H1 (cell line): Measurements from ENCODE around the gene RNF141. TPM values are rescaled to one million over a fixed set of nuclear protein-coding genes. Genes with fewer than 3 reads are reported as not detected.

Experiments used
- CTCF ChIA-PET: fragments of 300-600 bp; sonication (Branson Sonifier 250); formaldehyde crosslinking; loops from one replicate; lab custom pipeline; 2021; ENCODE audit not compliant: partially characterized antibody; lab: Charles Lee
- POLR2A ChIA-PET: fragments of 300-600 bp; sonication (Branson Sonifier 250); formaldehyde crosslinking; loops from one replicate; lab custom pipeline; 2021; ENCODE audit warnings: inconsistent platforms; ENCODE audit not compliant: partially characterized antibody; lab: Charles Lee
- DNase-seq, 2 experiments: peaks; one replicate each; pipeline versions ENCODE4 v3.0.0 to v3.0.0-alpha.2; 2010 to 2022; ENCODE audit warnings: low spot score in 2 of 2, low read depth in 1 of 2, mixed read lengths in 1 of 2
- FAIRE-seq: peaks from 2 replicates; lab custom pipeline; 2011; peaks lifted over from hg19 to GRCh38; lab: Jason Lieb, UNC
- H2AFZ ChIP-seq: 2 replicates; pipeline ENCODE4 v1.8.1; 2012; ENCODE audit warnings: low read length, inconsistent platforms
- H2AK5ac ChIP-seq: 2 replicates; pipeline ENCODE4 v1.6.1; 2013; ENCODE audit warnings: low read depth, low read length
- H2BK120ac ChIP-seq: replicated peaks from 2 replicates; pipeline ENCODE3; 2013; ENCODE audit warnings: low read depth, low read length, inconsistent platforms
- H2BK12ac ChIP-seq: 2 replicates; pipeline ENCODE4 v1.6.1; 2013; ENCODE audit warnings: low read depth, low read length
- H2BK15ac ChIP-seq: 2 replicates; pipeline ENCODE4 v1.6.1; 2013; ENCODE audit warnings: low read length
- H2BK20ac ChIP-seq: 2 replicates; pipeline ENCODE4 v1.6.1; 2013; ENCODE audit warnings: low read length
- H2BK5ac ChIP-seq: 2 replicates; pipeline ENCODE4 v1.6.1; 2013; ENCODE audit warnings: low read depth, low read length
- H3K14ac ChIP-seq: 2 replicates; pipeline ENCODE4 v1.6.1; 2013; ENCODE audit warnings: inconsistent platforms; ENCODE audit not compliant: insufficient read length
- H3K18ac ChIP-seq: 2 replicates; pipeline ENCODE4 v1.6.1; 2013; ENCODE audit warnings: low read length; ENCODE audit errors: extremely low read depth
- H3K23ac ChIP-seq: 2 replicates; pipeline ENCODE4 v1.6.1; 2013; ENCODE audit warnings: inconsistent platforms; ENCODE audit not compliant: insufficient read length
- H3K23me2 ChIP-seq: 2 replicates; pipeline ENCODE4 v1.6.1; 2013; ENCODE audit warnings: low read depth, low read length
- H3K27ac ChIP-seq: 2 replicates; pipeline ENCODE4 v1.6.1; 2011; ENCODE audit warnings: low read depth, low read length, inconsistent platforms
- H3K27me3 ChIP-seq, 4 experiments: replicated peaks in 1 of 4; 1 replicate in 1 of 4; 2 replicates in 3 of 4; pipeline versions ENCODE4 v1.6.1 to v1.8.1; 2011 to 2013; ENCODE audit warnings: low read length in 3 of 4, mild to moderate bottlenecking in 3 of 4, inconsistent platforms in 2 of 4, mixed read lengths in 2 of 4, moderate library complexity in 1 of 4; ENCODE audit not compliant: control insufficient read depth in 3 of 4, insufficient read depth in 3 of 4; ENCODE audit errors: extremely low read depth in 1 of 4
- H3K36me3 ChIP-seq, 4 experiments: 2 replicates each; pipeline versions ENCODE4 v1.6.1 to v1.8.1; 2011 to 2013; ENCODE audit warnings: mild to moderate bottlenecking in 4 of 4, low read length in 3 of 4, moderate library complexity in 2 of 4, control low read depth in 1 of 4, inconsistent platforms in 1 of 4; ENCODE audit not compliant: insufficient read depth in 4 of 4, control insufficient read depth in 2 of 4
- H3K4ac ChIP-seq: replicated peaks from 2 replicates; pipeline ENCODE3; 2013; ENCODE audit warnings: low read length, low read depth, mixed read lengths, inconsistent platforms; ENCODE audit not compliant: insufficient read length
- H3K4me1 ChIP-seq, 4 experiments: replicated peaks in 1 of 4; 1 replicate in 1 of 4; 2 replicates in 3 of 4; pipeline versions ENCODE4 v1.6.1 to v1.8.1; 2011 to 2013; ENCODE audit warnings: low read length in 3 of 4, inconsistent platforms in 2 of 4, mixed read lengths in 1 of 4; ENCODE audit not compliant: insufficient read depth in 4 of 4, control insufficient read depth in 3 of 4
- H3K4me2 ChIP-seq, 2 experiments: 2 replicates each; pipeline versions ENCODE4 v1.6.1 to v1.8.1; 2011 to 2013; ENCODE audit warnings: low read depth in 2 of 2, low read length in 2 of 2, control low read depth in 1 of 2, inconsistent platforms in 1 of 2, mild to moderate bottlenecking in 1 of 2; ENCODE audit not compliant: insufficient read depth in 1 of 2
- H3K4me3 ChIP-seq, 4 experiments: fragments of 200-600, 300-600 bp in 1 of 4; sonication (generic), shearing (Covaris generic), sonication (Bioruptor Twin) in 1 of 4; 2 replicates each; pipeline versions ENCODE4 v1.5.1 to v1.8.1; 2011 to 2016; ENCODE audit warnings: low read length in 4 of 4, low read depth in 3 of 4, control low read depth in 2 of 4, inconsistent platforms in 2 of 4, mild to moderate bottlenecking in 2 of 4, mixed read lengths in 1 of 4, moderate library complexity in 1 of 4; ENCODE audit not compliant: insufficient read depth in 2 of 4; ENCODE audit errors: extremely low read depth in 1 of 4
- H3K56ac ChIP-seq: replicated peaks from 2 replicates; pipeline ENCODE3; 2013; ENCODE audit warnings: low read depth, mild to moderate bottlenecking, mixed read lengths, low read length, inconsistent platforms; ENCODE audit not compliant: insufficient read length
- H3K79me1 ChIP-seq: 2 replicates; pipeline ENCODE4 v1.6.1; 2013; ENCODE audit warnings: low read depth, low read length, control low read depth
- H3K79me2 ChIP-seq, 2 experiments: 2 replicates each; pipeline versions ENCODE4 v1.6.1 to v1.8.1; 2012 to 2013; ENCODE audit warnings: low read length in 2 of 2, mild to moderate bottlenecking in 2 of 2, inconsistent platforms in 1 of 2; ENCODE audit not compliant: insufficient read depth in 2 of 2, control insufficient read depth in 1 of 2
- H3K9ac ChIP-seq, 4 experiments: replicated peaks in 1 of 4; 1 replicate in 1 of 4; 2 replicates in 3 of 4; pipeline versions ENCODE4 v1.6.1 to v1.8.1; 2011 to 2013; ENCODE audit warnings: low read depth in 3 of 4, low read length in 3 of 4, control low read depth in 2 of 4, mild to moderate bottlenecking in 2 of 4, moderate library complexity in 2 of 4, inconsistent platforms in 1 of 4; ENCODE audit errors: extremely low read depth in 1 of 4
- H3K9me3 ChIP-seq, 2 experiments: 2 replicates each; pipeline versions ENCODE4 v1.6.1 to v1.8.1; 2012 to 2013; ENCODE audit warnings: mild to moderate bottlenecking in 2 of 2, moderate library complexity in 2 of 2, control low read depth in 1 of 2, inconsistent platforms in 1 of 2, low read depth in 1 of 2, low read length in 1 of 2, mixed read lengths in 1 of 2; ENCODE audit not compliant: insufficient read depth in 2 of 2
- H4K20me1 ChIP-seq, 2 experiments: replicated peaks in 1 of 2; 2 replicates each; pipeline versions ENCODE3 to v1.8.1; 2011 to 2013; ENCODE audit warnings: inconsistent platforms in 2 of 2, low read length in 2 of 2, mild to moderate bottlenecking in 1 of 2; ENCODE audit not compliant: insufficient read depth in 2 of 2, control insufficient read depth in 1 of 2
- H4K5ac ChIP-seq: 2 replicates; pipeline ENCODE4 v1.6.1; 2013; ENCODE audit warnings: low read length, low read depth, mixed read lengths, inconsistent platforms; ENCODE audit not compliant: insufficient read length
- H4K8ac ChIP-seq: 2 replicates; pipeline ENCODE4 v1.8.0; 2013; ENCODE audit warnings: mild to moderate bottlenecking, moderate library complexity, low read length, inconsistent platforms; ENCODE audit not compliant: insufficient read depth; ENCODE audit errors: extremely low read depth
- H4K91ac ChIP-seq: replicated peaks from 2 replicates; pipeline ENCODE3; 2013; ENCODE audit warnings: low read length, mixed read lengths, inconsistent platforms; ENCODE audit not compliant: insufficient read length
- ATF2 ChIP-seq: IDR thresholded peaks from 2 replicates; pipeline ENCODE4 v1.6.1; 2012; ENCODE audit warnings: low read length, inconsistent platforms
- CBX5 ChIP-seq: fragments of 300-800, 300-1000 bp; sonication (generic); IDR thresholded peaks from 2 replicates; pipeline ENCODE4 v1.7.1; 2016; ENCODE audit warnings: antibody characterized with exemption, low read length, low read depth
- EZH2 ChIP-seq: fragments of 200-600 bp; sonication (generic); IDR thresholded peaks from 2 replicates; pipeline ENCODE4 v1.7.1; 2012; ENCODE audit warnings: low read depth, mild to moderate bottlenecking, moderate library complexity, low read length, inconsistent platforms; ENCODE audit not compliant: severe bottlenecking
- FOSL1 ChIP-seq: IDR thresholded peaks from 2 replicates; pipeline ENCODE4 v1.6.1; 2011; ENCODE audit warnings: mild to moderate bottlenecking, low read depth, low read length, moderate library complexity; ENCODE audit not compliant: insufficient read depth
- GABPA ChIP-seq: IDR thresholded peaks from 2 replicates; pipeline ENCODE4 v1.6.1; 2011; ENCODE audit warnings: mild to moderate bottlenecking, low read length, moderate library complexity, borderline replicate concordance; ENCODE audit not compliant: insufficient read depth
- KDM1A ChIP-seq: fragments of 200-600, 300-600 bp; sonication (generic); IDR thresholded peaks from 2 replicates; pipeline ENCODE4 v1.7.1; 2016; ENCODE audit warnings: mild to moderate bottlenecking, low read length, borderline replicate concordance
- POU5F1 ChIP-seq: IDR thresholded peaks from 2 replicates; pipeline ENCODE4 v1.6.1; 2011; ENCODE audit warnings: low read depth, mild to moderate bottlenecking, low read length, moderate library complexity
- TAF1 ChIP-seq: IDR thresholded peaks from 2 replicates; pipeline ENCODE4 v1.6.1; 2011; ENCODE audit warnings: mild to moderate bottlenecking, low read depth, low read length
- TAF7 ChIP-seq: optimal IDR thresholded peaks from 2 replicates; pipeline ENCODE3; 2011; ENCODE audit warnings: low read depth, mild to moderate bottlenecking, inconsistent platforms, low read length, moderate library complexity, borderline replicate concordance
- WGBS, 2 experiments: shearing (Covaris generic) in 1 of 2; methylation state at CpG; one replicate each; pipeline versions ENCODE4 v1.1.6 to v1.1.7; 2013 to 2015; ENCODE audit warnings: low lambda C conversion rate in 2 of 2, mixed read lengths in 2 of 2, inconsistent platforms in 1 of 2, low coverage in 1 of 2, missing lambda C conversion rate in 1 of 2; ENCODE audit not compliant: insufficient replicate concordance in 2 of 2, insufficient coverage in 1 of 2, insufficient read length in 1 of 2; ENCODE audit errors: extremely low coverage in 1 of 2, missing lambda C conversion rate in 1 of 2; 5-methylcytosine and 5-hydroxymethylcytosine counted together
- polyA plus RNA-seq, 7 experiments: library from polyadenylated mRNA; depleted of rRNA in 3 of 7; stranded (reverse) in 5 of 7; unstranded in 2 of 7; fragments of >200 nt in 5 of 7; fragments of 200-250 nt in 2 of 7; gene quantifications; 1 replicate in 5 of 7; 2 replicates in 1 of 7; 4 replicates in 1 of 7; pipeline versions ENCODE4 v1.2.1 to v1.2.3, GENCODE V29; 2011 to 2013; ENCODE audit warnings: missing spikeins in 2 of 7, mixed read lengths in 2 of 7
- total RNA-seq: library from RNA; stranded (reverse); fragmentation: NEBNext Ultra II Directional; extraction: Animal tissue kit (Norgen Biotek cat#: 25700); gene quantifications from 2 replicates; pipeline ENCODE4 v1.2.1, GENCODE V29; 2021

Gene RNF141
- total and polyA plus RNA-seq, 2 of the 8 experiments (the other 6 are each of a cell fraction or from before 2014, with no cell fraction given) = 8.5 to 22.8 TPM

- Histone ChIP-seq H3K27ac (no peak overlapping the region), H3K9ac (no peak overlapping the region), H4K91ac (no peak overlapping the region), H3K56ac (no peak overlapping the region), H3K14ac (no peak overlapping the region), H3K79me1 (no peaks in the 10 kb centered on the region), H2AFZ (no peak overlapping the region), H2BK15ac (no peak overlapping the region), H2BK120ac (no peak overlapping the region), H4K5ac (no peak overlapping the region), H3K4me3 (no peak overlapping the region), H2BK5ac (no peak overlapping the region), H3K23me2 (no peaks in the 10 kb centered on the region; the same call in 1 of the 2 replicates), H3K27me3 (no peaks in the 10 kb centered on the region; a peak in 1 of 7 replicates), H4K8ac (no peak overlapping the region), H2BK20ac (no peak overlapping the region), H3K4me1 (peaks cover 0 to 2% (median under 1%) of the 10 kb centered on the region in 4 experiments; a peak in 2 of 7 replicates), H3K9me3 (no peaks in the 10 kb centered on the region), H3K36me3 (no peaks in the 10 kb centered on the region), H3K4me2 (no peak overlapping the region), H3K4ac (no peak overlapping the region), H2AK5ac (no peak overlapping the region), H3K79me2 (no peaks in the 10 kb centered on the region), H2BK12ac (no peak overlapping the region), H3K23ac (no peak overlapping the region), H4K20me1 (no peaks in the 10 kb centered on the region), H3K18ac (no peak overlapping the region)
- ChIA-PET POLR2A (no interaction called here), CTCF (interaction anchor here (0.7 to 0.8 kb wide), 2 partner anchors 21 to 33 kb away, joined by 4 read pairs; partner anchors contain the start of gene RNF141)
- TF ChIP-seq GABPA = no peak
- TF ChIP-seq EZH2 = no peak
- TF ChIP-seq TAF7 = no peak
- no peak for TF ChIP-seq TAF1
- TF ChIP-seq CBX5 = no peak
- TF ChIP-seq POU5F1 = no peak
- TF ChIP-seq ATF2 = no peak
- TF ChIP-seq KDM1A = no peak
- no peak for TF ChIP-seq FOSL1
- no peak for DNase-seq
- no peak for FAIRE-seq
- whole genome bisulfite sequencing, 2 experiments = 100% methylated on average over 1 of the region's 1 CpG; no CpG with 5 or more reads in 1 of the 2 experiments
Measured at GRCh38 chr11:10561947-10562346, 21.0 kb upstream of the RNF141 start.
